Activated naive CD4-positive, alpha-beta T cell treated with anti-CD3 and anti-CD28 coated beads, Interleukin-2, amount 50 U/mL, for 24 hours (primary cell): ENCODE data around the gene FBXO9.

Experiments
- H3K27ac Mint-ChIP-seq: one replicate; pipeline ENCODE4 v1.8.0; 2021; ENCODE audit warnings: mild to moderate bottlenecking, mixed read lengths
- H3K27me3 Mint-ChIP-seq: one replicate; pipeline ENCODE4 v1.8.0; 2021; ENCODE audit warnings: mixed read lengths
- H3K36me3 Mint-ChIP-seq: one replicate; pipeline ENCODE4 v1.8.0; 2021; ENCODE audit warnings: mixed read lengths
- H3K4me1 Mint-ChIP-seq: one replicate; pipeline ENCODE4 v1.8.0; 2021; ENCODE audit warnings: mixed read lengths
- H3K4me3 Mint-ChIP-seq: one replicate; pipeline ENCODE4 v1.8.0; 2021; ENCODE audit warnings: mild to moderate bottlenecking, mixed read lengths
- H3K9me3 Mint-ChIP-seq: one replicate; pipeline ENCODE4 v1.8.0; 2021; ENCODE audit warnings: mixed read lengths

FBXO9 gene

DNA sequence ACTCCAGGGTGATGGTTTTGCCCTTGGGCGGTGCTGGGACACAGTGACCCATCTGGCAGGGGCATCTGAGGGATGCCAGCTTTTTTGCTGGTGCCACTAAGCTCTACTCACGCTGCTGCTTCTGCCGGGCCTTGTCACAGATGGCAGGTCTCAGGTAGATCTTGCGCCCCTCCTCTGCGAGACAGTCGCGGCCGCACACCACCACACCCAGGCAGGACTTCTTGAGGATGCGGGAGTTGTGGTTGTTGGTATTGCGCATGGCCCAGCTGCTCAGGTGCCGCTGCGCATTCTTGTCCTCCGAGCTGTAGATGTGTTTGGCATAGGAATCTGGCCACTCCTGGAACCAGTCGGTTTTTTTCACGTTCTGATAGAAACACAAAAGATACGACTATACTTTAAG lies 68.8 kb downstream of the FBXO9 start:
- Mint-ChIP-seq H3K4me3 (no peak overlapping the region), H3K4me1 (peaks cover 6% of the 10 kb centered on the region), H3K9me3 (no peaks in the 10 kb centered on the region), H3K27ac (no peak overlapping the region), H3K27me3 (peaks cover 2% of the 10 kb centered on the region), H3K36me3 (no peaks in the 10 kb centered on the region)

DNA sequence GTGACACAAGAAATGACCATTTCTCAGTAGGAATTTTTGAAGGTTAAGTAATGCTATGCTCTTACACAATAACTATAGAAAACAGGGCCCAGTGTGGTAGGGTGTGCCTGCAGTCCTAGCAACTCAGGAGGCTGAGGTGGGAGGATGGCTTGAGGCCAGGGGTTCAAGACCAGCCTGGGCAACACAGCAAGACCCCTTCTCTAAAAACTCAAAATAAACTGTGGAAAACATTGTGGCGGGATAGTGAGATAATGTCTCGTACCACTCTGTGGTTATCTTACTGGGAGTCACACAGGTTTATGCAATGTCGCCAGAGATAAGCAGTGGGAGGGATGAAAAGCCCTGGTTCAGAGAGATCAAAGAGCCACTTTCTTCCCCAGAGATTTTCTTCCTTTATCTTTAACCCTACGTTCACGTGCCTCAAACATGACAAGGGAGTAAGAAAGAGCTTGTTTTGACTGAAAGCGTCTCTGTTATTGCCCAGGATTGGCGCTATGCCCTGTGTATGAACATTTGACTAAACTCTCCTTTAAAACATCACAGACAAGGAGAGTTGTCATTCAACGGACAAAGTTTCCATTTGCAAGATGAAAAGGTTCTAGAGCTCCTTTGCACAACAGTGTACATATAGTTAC lies 69.5 kb downstream of the FBXO9 start:
- H3K4me1 Mint-ChIP-seq = peaks cover 6% of the 10 kb centered on the region
- H3K4me3 Mint-ChIP-seq = no peak overlapping the region
- no peak overlapping the region for H3K27ac Mint-ChIP-seq
- peaks cover 1% of the 10 kb centered on the region for H3K27me3 Mint-ChIP-seq
- H3K9me3 Mint-ChIP-seq = no peaks in the 10 kb centered on the region
- no peaks in the 10 kb centered on the region for H3K36me3 Mint-ChIP-seq

DNA sequence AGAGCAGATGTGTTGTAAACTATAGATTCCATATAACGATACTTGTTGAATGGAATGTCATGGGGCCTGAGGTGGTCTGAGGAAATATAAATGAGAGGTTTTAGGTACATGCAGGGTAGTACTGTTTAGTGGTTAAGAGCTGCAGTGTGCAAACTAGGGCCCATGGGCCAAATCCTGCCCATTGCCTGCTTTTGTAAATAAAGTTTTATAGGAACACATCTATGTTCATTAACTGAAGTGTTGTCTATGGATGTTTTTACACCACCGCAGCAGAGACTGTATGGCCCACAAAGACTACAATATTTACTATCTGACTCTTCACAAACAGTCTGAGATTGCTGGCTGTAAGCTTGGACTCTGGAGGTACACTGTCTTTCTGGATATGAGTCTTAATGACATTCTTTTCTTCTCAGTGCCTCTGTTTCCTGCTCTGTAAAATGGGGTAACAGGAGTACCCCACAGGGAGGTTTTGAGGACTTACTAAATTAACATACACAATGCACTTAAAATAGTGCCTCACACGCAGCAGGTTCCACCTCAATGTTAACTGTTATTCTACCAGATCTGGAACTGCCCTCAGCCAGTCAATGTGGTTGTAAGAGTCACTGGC lies 70.9 kb downstream of the FBXO9 start:
- Mint-ChIP-seq H3K9me3 (no peaks in the 10 kb centered on the region), H3K27ac (no peak overlapping the region), H3K4me3 (no peak overlapping the region), H3K27me3 (peaks cover 1% of the 10 kb centered on the region), H3K36me3 (no peaks in the 10 kb centered on the region), H3K4me1 (peaks cover 6% of the 10 kb centered on the region)

DNA sequence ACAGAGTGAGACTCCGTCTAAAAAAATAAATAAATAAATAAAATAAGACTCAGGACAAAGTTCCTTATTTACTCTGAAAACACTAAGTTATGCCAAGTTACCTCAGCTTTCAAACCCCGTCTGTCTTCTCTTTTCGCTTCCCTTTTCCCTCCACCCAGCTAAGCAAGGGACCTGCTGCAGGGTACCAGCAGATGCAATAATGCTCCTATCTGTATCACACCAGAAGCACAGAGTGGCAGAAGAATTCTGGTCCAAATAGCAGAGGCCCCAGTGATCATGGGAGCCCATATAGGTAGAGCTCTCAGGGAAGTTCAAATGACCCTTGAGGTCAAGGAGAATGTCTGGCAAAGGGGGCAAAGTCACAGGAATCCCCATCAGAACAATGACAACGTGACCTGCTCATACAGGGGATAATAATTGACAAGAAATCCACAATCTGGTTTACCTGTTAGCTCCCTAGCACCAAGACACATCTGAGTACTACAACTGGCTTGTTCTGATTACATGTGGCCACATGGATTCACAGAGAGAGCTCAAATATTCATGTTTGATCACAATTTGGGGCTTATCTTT lies 74.7 kb downstream of the FBXO9 start:
- Mint-ChIP-seq H3K9me3 (no peaks in the 10 kb centered on the region), H3K27ac (no peak overlapping the region), H3K36me3 (no peaks in the 10 kb centered on the region), H3K4me1 (peaks cover 2% of the 10 kb centered on the region), H3K27me3 (peaks cover 2% of the 10 kb centered on the region), H3K4me3 (no peak overlapping the region)

DNA sequence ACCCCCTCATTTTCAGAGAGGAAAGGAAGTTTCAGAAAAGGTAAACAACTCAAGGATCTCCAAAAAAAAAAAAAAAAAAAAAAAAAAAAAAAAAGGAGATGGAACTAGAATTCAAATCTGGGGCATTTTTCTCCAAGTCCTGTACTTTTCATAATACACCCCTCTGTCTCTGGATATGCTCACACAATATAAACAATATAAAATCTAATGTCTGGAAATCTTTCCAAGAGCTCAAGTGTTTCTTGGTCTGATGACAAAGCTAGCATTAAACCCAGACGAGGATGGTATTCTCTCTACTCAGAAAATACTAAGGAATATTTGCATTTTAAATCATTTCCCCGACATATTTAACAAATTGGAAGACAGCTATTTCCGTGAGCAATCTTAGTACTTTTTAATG lies 77.6 kb downstream of the FBXO9 start:
- Mint-ChIP-seq H3K4me1 (no peaks in the 10 kb centered on the region), H3K27ac (no peak overlapping the region), H3K27me3 (peaks cover 2% of the 10 kb centered on the region), H3K36me3 (no peaks in the 10 kb centered on the region), H3K4me3 (no peak overlapping the region), H3K9me3 (no peaks in the 10 kb centered on the region)

DNA sequence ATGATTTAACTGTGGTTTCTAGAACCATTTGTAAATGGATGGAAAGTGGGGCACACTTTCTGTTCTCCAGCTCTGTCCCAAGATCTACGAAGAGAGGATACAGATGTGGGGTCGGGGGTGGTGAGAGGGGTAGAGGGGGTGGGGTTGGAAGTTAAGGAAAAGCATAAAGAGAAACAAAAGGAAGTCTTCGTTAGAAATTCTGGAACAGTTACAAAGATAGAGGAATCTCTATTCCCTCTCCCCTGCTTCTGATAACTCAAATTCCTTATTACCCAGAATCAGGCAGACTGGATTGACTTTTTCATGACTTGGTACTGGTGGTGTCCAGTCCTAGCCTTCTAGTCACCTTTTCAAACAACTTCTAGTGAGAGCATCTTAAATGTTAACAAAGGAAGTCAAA lies 78.5 kb downstream of the FBXO9 start:
- no peaks in the 10 kb centered on the region for H3K4me1 Mint-ChIP-seq
- H3K27ac Mint-ChIP-seq = no peak overlapping the region
- no peaks in the 10 kb centered on the region for H3K36me3 Mint-ChIP-seq
- peaks cover 2% of the 10 kb centered on the region for H3K27me3 Mint-ChIP-seq
- H3K4me3 Mint-ChIP-seq = no peak overlapping the region
- H3K9me3 Mint-ChIP-seq = no peaks in the 10 kb centered on the region

DNA sequence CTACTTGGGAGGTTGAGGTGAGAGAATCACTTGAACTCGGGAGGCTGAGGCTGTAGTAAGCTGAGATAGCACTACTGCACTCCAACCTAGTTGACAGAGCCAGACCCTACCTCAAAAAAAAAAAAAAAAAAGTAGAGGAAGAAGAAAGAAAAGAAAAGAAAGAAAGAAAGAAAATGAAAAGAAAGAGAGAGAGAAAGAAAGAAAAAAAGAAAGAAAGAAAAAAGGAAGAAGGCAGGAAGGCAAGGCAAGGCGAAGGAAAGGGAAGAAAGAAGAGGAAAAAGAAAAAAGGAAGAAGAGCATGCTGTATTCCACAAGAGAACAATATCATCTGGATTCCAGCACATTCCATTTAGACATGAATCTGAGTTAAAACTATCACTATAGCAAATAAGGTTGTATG lies 79.6 kb downstream of the FBXO9 start:
- no peak overlapping the region for H3K27ac Mint-ChIP-seq
- peaks cover 2% of the 10 kb centered on the region for H3K27me3 Mint-ChIP-seq
- H3K9me3 Mint-ChIP-seq = no peaks in the 10 kb centered on the region
- H3K4me1 Mint-ChIP-seq = no peaks in the 10 kb centered on the region
- H3K36me3 Mint-ChIP-seq = no peaks in the 10 kb centered on the region
- H3K4me3 Mint-ChIP-seq = no peak overlapping the region

DNA sequence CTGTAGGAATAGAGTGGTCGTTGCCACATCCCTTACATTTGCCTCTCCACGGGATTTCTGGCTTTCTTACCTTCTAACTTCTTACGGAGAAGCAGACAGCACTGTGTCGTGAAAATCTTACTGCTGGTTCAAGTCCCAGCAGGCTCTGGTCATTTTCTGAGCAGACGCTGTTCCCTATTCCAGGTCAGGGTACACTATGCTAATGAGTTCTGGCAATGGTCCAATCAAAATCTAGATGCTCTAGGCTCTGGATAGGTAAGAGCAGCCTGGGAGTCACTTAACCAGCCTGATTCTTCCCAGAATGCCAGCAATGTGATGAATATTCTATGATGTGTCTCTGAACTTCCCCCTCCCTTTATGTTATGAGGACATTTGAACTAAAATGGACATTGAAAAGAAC lies 83.5 kb downstream of the FBXO9 start, which contains the start of gene GCM1:
GCM1 (minus strand) TSS at position 158 of the 400 bp plus-strand sequence. CDS start 3,209 bp downstream, outside the sequence.
- H3K36me3 Mint-ChIP-seq = no peaks in the 10 kb centered on the region
- H3K4me1 Mint-ChIP-seq = no peaks in the 10 kb centered on the region
- no peak within 1 kb of the TSS for H3K27ac Mint-ChIP-seq
- no peaks in the 10 kb centered on the region for H3K9me3 Mint-ChIP-seq
- H3K4me3 Mint-ChIP-seq = no peak within 1 kb of the TSS
- no peaks in the 10 kb centered on the region for H3K27me3 Mint-ChIP-seq
